GM12892 (cell line): ENCODE data around the gene SHISA3.

Source experiments
- POLR2A ChIP-seq: IDR thresholded peaks from 2 replicates; pipeline ENCODE4 v1.6.1; 2011; ENCODE audit warnings: low read depth, low read length, control low read depth
- POLR2AphosphoS5 ChIP-seq: IDR thresholded peaks from 2 replicates; pipeline ENCODE4 v1.6.1; 2011; ENCODE audit warnings: low read depth, low read length, control low read depth

- TF ChIP-seq POLR2AphosphoS5 (no peak), POLR2A (no peak)
Observed at GRCh38 chr4:42440083-42440482, 42.8 kb downstream of the SHISA3 start.
